Hindlimb muscle (tissue), 1 donor: ENCODE results near the gene DTNBP1. TPM values are rescaled to one million over a fixed set of nuclear protein-coding genes. Genes with fewer than 3 reads are reported as not detected.
"Not testable (repeated sequence)": the region's sequence is repeated elsewhere in the genome, so short reads cannot be mapped to it uniquely, and the experiment has no call there.

ENCODE experiments used
- DNase-seq: peaks from one replicate; pipeline ENCODE4 v3.0.0-alpha.2; 2013
- polyA plus RNA-seq: library from polyadenylated mRNA; unstranded; fragments of 120-200 nt; gene quantifications from one replicate; pipeline ENCODE4 v1.2.1, GENCODE V29; 2013; ENCODE audit not compliant: insufficient read length

DTNBP1 gene
- polyA plus RNA-seq, 1 donor = 21.3 TPM

DNA sequence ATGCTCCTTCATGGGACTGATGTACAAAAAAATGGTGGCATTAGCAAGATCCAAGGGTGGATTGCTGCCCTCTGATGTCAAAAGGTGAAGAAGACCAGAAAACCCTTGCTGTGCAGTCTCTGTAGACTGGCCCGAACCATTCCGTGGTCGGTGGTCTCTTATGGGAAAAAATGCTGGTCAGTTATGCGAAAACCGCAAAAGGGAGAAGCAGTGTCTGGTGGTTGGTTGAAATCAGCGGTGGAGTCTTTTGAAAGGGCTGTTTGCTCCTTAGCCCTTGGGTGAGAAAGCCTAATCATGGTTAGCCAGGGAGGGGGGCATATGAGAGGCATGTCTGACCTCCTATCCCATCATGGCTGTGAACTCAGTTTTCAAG is 108.1 kb downstream of the DTNBP1 start:
- no peak for DNase-seq

DNA sequence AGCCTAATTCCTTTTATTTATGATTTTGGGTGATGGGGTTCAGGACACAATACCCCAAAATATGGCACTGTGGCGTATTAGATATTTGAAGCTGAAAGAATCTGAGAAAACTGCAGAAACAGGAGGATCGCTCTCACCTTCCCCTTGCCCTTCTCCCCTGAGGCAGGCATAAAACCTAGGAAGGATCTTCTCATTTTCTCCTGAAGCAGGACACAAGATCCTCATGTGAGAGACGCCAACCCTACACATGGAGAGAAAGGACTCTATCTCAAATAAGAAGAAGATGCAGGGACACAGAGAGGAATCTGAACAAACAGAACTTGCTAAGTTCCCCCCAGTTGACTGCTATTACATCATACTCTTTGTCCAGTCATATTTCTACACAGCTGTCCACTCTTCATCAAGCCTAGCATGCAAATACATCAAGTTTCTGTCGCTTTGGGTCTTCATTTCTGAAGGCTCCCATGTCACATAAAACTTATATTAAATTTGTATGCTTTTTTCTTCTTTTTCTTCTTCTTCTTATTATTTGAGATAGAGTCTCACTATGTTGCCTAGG is 109.0 kb downstream of the DTNBP1 start:
- DNase-seq = no peak

DNA sequence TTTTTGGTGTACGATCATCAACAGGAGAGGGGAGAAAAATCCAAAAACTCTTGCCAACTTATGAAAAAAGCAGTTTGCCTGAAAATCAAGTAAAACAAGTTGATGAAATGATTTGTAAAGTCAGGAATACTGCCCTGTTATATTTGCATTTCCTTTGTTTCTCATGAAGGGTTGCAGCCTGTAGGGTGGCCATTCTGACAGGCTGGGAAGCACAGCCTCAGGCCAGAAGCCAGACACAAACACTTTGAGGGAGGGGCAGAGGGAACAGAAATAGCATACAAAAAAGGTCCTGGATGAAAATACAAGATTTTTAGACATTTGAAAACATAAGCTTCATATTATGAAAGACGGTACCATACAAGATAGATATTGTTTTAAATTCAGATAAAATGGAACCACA is 109.8 kb downstream of the DTNBP1 start:
- no peak for DNase-seq

DNA sequence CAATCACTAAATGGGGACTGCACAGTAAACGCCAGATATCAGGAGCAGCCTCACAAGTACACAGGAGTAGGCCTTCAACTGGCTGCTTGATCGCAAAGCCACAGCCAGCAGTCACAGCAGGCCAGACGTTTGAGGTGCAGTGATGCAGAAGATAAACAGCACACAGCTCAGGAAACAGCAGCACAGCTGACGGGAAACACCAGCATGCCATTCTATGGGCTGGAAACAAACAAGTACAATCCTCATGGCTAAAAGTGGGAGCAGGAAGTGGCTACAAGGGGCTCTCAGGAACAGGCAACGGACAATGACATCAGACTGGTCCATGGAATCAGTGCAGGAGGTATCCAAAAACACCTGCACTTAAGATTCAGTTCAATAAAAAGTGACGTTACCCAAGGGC is 111.0 kb downstream of the DTNBP1 start:
- DNase-seq = peak; percentile 35

DNA sequence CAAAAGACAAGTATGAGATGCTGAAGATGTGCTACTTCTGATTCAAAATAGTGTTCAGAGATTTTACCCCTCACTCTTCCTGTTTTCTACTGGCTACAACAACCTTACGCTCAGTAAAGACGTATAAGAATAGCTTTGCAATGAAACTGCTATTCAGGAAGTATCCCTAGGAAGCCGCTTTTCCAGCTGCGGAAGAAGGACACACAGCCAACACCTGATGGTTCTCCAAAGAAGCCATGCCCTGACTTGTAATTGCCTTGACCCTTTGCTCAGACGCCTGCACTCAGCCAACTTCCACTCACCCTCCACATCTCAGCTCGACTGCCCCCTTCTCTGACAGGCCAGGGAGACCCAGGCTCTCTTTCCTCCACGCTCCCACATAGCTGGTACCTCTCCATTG is 111.6 kb downstream of the DTNBP1 start:
- no peak for DNase-seq

DNA sequence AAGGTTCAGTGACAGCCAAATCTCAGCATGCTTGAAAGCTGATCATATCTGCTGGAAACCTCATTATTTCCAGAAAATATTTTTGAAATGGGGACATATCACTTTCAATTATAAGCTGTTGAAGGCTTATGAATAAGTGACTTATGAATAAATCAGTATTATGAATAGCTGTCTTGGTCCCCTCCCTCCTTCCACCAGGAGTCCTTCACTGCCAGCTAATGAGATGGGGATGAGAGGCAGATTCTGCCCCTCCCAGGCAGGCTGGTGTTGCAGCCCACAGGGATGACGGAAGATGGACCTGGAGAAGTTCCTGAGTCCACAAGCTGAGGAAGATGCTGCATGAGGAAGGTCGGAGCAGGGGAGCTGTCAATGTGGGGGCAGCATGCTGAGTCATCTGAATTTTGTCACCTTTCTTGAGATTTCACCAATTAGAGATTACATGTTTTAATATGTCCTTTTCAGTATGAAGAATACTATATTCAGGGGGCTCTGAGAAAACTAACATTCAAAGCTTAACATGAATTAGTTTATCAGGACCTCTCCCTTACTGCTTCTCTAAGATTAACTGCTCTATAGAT is 112.2 kb downstream of the DTNBP1 start:
- no peak for DNase-seq

DNA sequence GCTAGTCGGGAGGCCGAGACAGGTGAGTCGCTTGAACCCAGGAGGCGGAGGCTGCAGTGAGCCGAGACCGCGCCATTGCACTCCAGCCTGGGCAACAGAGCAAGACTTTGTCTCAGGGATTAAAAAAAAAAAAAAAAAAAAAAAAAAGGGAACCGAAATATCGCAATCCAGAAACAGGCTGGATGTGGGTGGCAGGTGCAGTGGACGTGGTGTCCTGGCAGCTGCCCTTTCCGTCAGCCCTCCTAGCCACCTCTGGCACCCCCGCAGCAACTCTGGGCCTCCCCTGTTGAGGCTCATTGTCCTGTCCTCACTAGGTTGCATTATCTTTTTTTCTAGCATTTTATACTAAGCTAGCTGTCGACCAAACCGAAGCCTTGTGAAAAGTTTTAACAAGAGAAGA is 113.5 kb downstream of the DTNBP1 start:
- no peak for DNase-seq

DNA sequence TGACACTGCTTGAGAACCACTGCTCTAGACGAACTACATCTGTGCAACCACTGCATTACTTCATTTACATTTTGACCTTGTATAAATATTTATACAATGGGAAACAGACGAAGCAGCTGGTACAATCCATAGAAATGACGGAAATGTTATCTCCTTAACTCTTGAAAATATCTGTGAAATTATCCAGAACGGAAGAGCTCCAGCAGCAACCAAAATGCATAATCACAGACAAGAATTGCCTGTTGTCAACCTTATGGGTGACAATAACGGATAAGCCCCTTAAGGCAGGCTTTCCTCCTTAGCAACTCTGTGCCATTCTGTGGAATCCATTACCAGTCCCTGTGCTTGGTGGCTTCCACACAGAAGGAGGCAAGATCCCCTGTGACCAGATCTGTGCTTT is 115.4 kb downstream of the DTNBP1 start:
- no peak for DNase-seq

DNA sequence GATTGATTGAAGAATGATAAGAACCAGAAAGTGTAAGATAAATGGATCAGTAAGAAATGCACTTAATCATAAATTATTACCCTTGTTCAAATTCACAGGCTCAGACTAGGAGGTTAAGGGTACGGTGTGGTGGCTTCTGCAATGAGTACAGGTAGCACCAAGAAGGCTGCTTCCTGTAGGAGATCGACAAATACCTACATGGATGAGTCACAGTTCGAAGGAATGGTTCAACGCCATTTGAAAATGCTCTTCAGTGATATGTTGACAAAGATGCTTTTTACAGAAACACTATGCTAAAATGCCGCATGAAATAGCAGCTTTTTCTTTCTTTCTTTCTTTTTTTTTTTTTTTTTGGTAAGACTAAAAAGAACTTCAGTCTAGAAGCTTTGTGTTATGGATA is 116.2 kb downstream of the DTNBP1 start:
- no peak for DNase-seq

DNA sequence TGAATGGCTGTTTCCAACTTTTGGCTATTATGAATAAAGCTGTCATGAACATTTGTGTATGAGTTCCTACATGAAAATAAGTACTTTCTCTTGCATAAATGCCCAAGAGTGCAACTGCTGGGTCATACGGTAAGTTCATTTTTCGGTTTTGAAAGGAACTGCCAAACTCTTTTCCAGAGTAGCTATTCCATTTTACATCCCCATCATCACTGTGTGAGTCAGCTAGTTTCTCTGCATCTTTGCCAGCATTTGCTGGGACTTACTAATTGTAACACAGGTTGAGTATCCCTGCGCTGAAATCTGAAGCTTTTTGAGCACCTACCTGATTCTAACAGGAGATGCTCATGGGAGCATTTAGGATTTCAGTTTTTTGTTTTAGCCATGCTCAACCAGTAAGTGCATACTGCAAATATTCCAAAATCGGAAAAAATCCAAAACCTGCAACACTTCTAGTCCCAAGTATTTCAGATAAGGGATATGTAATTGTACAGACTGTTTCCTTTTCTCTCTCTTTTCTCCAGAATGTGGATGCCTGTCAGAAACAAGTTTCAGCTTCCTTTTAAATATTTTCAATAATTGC is 118.4 kb downstream of the DTNBP1 start:
- peak; percentile 38 for DNase-seq

DNA sequence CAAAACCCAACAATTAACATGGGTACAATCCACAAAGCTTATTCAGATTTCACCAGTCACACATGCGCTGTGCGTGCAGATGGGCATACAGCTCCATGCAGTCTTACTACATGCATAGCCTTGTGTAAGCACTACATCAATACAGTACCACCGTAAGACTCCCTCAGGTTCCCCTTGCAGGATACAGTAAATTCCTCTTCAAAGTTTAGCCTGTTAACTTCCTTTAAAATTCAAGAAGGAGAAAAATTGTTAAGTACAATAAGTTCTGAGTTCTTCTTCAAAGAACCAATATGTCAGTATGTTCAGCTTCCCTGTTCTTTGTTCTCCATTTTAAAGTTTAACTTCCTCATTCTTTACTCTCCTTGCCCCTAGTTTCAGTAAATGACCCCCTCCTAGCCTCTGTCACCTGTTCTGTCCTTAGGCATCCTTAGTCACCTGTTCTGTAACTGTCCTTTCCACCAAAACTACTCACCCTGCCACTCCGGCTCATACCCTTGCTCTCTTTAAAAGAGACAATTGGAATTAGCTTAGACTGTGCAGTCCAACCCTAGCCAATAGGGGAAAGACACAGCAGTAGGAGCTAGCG is 119.4 kb downstream of the DTNBP1 start:
- DNase-seq = not testable (repeated sequence)

DNA sequence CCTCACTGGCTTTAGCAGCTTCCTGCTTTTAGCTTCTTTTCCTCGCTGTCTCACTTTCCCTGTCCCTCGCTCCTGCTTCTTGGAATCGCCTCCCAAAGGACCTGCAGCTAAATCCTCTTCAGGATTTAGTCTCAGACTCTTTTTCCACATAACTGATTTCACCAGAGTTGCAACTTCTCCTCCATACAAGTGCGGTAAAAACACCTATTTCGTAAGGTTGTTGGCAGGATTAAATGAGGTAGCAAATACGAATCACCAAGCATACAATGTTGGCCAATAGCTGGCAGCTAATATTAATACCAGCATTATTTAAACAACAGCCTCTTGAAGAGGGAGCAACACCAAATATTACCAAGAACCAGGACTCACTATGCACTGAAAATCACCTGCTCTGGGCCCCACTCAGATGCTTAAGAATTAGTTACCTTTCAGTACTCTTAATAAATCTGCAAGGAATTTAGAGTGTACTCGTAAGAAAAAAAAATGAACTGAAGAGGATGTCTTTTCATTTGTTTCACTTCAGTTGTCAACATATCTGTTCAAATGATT is 123.0 kb downstream of the DTNBP1 start:
- no peak for DNase-seq

DNA sequence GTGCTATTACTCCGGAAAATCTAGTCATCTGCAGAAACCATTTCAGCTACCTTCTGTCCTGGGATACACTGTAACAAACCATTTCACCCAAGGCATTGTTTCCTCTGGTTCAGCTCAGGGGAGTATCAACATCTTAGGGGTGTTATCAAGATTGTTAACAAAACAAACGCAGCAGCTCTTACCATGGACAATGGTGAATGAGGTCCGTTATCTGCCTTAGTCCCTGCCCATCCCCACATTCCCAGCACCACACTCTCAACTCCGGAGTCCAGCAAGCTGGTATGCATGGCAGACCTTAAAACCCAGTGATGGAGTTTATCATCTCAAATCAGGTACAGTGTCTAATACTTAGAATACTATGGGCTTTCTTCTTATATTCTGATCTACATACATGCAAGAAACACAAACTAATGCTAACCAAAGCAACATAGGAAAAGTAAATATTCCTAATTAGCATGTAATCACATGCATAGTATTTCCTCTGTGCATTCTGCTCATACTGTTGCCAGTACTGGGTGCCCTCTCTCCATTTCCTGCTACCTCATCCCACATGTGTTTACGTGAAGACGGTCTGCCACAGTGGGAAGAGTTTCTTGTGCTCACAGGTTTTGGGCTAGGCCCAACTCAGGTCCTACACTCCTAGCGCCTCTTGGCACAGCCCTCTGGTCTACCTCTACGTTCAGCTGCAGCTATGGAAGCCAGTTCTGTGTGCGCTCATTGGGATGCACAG is 123.9 kb downstream of the DTNBP1 start:
- no peak for DNase-seq

DNA sequence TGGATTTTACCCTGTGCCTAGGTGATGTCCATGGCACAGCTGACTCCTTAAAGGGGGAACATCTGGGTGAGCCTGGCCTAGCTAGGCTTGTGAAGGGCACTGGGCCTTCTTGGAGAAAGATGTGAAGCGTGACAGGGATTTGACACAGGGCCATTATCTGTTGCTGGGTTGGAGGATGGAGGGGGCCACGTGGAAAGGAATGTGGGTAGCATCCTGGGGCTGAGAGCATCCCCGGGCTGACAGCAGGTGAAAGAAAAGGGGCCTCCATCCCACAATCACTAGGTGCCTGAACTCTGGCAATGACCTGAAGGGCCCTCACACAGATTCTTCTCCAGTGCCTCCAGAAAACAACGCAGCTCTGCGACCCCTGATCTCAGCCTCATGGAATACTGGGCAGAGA is 124.7 kb downstream of the DTNBP1 start:
- DNase-seq = no peak

DNA sequence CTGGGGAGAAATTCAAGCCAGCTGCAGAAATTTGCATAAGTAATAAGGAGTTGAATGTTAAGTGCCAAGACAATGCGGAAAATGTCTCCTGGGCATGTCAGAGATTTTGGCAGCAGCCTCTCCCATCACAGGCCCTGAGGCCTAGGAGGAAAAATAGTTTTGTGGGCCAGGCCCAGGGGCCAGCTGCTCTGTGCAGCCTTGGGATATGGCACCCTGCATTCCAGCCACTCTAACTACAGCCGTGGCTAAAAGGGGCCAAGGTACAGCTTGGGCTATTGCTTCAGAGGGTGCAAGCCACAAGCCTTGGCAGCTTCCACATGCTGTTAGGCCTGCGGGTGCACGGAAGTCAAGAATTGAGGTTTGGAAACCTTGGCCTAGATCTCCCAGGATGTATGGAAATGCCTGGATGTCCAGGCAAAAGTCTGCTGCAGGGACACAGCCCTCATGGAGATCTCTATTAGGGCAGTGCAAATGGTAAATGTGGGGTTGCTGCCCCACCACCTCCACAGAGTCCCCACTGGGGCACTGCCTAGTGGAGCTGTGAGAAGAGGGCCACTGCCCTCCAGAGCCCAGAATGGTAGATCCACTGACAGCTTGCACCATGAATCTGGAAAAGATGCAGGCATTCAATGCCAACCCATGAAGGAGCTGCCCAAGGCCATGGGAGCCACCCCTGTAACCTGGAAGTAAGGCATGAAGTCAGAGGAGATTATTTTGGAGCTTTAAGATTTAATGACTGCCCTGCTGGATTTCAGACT is 126.5 kb downstream of the DTNBP1 start:
- DNase-seq = no peak

DNA sequence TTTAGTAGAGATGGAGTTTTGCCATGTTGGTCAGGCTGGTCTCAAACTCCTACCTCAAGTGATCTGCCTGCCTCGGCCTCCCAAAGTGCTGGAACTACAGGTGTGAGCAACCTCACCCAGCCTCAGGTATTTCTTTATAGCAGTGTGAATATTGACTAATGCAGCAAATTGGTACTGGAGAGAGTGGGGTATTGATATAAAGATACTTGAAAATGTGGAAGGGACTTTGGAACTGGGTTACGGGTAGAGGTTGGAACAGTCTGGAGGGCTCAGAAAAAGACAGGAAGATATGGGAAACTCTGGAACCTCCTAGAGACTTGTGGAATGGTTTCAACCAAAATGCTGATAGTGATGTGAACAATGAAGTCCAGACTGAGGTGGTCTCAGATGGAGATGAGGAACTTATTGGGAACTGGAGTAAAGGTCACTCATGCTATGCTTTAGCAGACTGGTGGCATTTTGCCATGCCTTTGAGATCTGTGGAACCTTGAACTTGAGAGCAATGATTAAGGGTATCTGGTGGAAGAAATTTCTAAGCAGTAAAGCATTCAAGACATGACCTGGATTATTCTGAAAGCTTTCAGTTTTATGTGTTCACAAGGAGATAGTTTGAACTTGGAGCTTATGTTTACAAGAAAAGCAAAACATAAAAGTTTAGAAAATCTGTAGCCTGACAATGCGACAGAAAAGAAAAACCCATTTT is 127.2 kb downstream of the DTNBP1 start:
- no peak for DNase-seq

DNA sequence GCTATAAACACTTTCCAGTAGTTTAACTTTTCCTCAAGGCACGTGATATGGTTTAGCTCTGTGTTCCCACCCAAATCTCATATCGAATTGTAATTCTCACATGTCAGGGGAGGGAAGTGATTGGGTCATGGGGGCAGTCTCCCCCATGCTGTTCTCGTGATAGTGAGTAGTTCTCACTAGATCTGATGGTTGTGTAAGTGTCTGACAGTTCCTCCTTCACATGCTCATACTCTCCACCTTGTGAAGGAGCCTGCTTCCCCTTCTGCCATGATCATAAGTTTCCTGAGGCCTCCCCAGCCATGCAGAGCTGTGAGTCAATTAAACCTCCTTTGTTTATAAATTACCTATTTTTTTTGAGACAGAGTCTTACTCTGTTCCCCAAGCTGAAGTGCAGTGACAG is 127.9 kb downstream of the DTNBP1 start:
- no peak for DNase-seq

DNA sequence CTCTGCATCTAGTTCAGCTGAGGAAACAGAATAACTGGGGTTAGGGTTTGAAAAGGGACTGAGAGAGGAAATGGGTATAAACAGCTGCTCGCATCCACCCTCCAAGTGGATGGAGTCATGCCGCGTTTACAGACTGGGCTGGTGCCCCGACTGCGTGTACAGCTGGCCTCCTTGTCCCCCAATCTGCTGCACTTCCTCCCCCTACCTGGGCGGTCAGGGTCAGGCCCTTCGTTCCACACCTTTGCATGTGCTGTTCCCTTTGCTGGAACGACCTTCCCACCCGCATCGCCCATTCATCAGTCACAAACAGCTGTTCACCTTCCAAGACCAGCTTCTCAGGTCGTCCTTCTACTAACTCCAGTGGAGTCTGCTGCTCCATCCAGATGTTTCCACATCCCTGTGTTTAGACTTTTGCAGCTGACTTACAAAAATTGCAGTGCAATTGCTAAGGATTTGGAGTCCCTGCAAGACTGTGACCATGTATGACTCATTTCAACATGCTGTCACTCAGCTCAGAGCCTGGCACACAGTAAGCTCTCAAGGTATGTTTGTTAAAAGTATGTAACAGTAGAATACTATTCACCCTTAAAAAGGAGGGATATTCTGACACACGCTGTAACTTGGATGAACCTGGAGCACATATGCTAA is 129.3 kb downstream of the DTNBP1 start:
- no peak for DNase-seq

DNA sequence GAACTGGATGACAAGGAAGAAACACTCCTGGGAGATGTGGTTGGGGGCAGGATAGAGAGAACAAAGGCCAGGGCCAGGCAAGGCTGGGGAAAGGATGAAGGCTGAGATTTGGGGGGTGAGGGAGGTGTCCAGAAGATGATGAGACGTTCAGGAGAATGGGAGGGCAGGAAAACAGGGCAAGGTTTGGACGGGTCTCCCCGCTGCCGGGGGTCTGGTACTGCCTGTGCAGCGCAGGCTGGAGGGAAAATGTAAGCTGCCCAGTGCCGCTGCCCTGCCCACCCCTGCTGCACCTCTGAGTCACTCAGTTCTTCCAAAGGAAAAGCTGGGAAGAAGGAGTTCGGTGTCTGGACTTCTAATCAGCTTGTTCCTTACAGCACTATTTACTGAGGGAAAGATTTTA is 130.9 kb downstream of the DTNBP1 start:
- DNase-seq = no peak

DNA sequence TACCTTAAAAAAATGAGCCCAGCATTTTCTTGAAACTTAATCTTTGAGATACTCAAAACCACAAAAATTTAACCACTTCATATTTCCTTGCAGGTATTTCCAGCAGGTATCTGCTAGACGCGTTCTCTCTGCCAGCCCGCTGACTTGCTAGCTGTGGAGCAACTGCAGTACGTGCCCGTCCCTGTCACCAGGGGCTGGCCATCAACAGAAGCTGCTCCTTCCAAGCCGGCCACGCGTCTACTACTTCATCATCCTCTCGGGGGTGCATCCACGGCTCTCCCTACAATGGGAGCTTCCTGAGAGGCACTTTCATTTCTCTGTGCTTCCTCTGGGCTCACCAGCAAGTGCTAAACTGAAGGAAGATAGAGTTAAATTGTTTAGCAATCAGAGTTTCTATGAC is 132.4 kb downstream of the DTNBP1 start:
- DNase-seq = no peak

DNA sequence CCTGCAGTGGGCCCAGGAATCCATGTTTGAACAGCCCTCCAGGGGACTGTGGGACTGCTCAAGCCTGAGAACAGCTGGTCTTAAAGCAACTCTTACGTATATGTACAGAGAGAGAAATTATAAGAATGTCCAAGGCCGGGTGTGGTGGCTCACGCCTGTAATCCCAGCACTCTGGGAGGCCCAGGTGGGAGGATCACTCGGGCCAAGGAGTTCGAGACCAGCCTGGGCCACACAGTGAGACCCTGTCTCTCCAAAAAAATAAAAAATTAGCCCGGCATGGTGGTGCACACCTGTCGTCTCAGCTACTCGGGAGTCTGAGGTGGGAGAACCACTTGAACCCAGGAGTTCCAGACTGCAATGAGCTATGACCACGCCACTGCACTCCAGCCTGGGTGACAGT is 134.0 kb downstream of the DTNBP1 start:
- DNase-seq = no peak
